ENCODE measurements around the gene PLAA.

- TF ChIP-seq GATA2 (IDR thresholded peaks at IDR 0.05; ENCODE audit: low read depth, low read length), result no peak
- TF ChIP-seq GATA3 (IDR thresholded peaks at IDR 0.05; ENCODE audit: low read depth, low read length), result no peak
These were observed 66.8 kb downstream of the PLAA start for GRCh38 chr9:26880262-26880661.
